NOMO-1 treated with DMSO at 0.1 percent for 48 hours (cell line): Measurements from ENCODE around the gene MRTO4.

Experiments used
- DNase-seq: peaks from one replicate; lab custom pipeline; 2025; ENCODE audit not compliant: unreplicated experiment; lab: John Stamatoyannopoulos, UW

Gene MRTO4

DNA sequence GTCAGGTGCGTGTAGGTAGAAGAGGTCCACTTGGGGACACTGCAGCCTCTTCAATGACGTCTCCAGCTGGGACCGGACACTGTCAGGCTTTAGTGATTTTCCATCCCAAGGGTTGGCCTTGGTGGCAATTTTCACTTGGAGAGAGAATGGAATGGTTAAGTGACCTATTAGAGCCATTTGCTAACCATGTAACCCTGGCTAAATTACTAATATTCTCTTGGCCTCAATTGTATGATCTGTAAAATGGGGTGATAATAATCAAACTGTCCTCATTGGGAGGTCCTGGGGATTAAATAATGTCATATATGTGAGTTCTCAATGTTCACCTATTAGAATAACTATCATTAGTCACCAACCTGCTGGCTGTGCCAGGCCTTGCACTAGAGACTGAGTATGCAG is 56.9 kb downstream of the MRTO4 start:
- no peak for DNase-seq

DNA sequence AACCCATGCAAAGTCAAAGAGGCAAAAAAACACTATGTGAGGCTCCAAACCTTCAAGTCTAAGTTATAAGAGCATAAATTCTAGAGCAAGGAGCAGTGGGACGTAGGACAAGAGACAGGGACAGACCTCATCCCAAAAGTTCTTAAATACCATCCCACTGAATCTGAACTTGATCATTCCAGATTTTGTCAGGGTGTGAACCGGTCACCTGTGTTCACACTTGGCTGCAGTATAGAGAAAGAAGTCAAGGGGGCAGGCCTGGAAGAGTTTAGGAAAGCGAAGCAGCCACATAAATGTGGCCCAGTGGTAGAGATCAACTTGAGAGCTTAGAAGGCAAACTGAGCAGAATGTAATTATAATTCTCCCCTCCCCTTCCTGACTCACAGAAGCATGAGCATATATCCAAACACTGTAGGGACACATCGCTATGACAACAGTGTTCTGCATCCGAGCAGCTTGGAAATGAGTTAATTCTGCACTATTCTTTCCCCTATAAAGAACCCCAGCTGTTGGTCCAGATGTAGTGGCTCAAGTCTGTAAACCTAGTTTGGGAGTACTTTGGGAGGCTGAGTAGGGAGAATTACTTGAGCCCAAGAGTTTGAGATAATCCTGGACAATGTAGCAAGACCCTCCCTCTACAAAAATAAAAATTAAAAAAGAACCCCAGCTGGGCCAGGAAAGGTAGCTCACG is 57.7 kb downstream of the MRTO4 start:
- DNase-seq = no peak
